GM06990 (cell line): ENCODE measurements around the gene TGM3.

ENCODE experiments used
- DNase-seq: peaks from one replicate; pipeline ENCODE4 v3.0.0-alpha.2; 2011; ENCODE audit not compliant: insufficient read length; ENCODE audit errors: extremely low read depth
- H3K27me3 ChIP-seq: replicated peaks from 2 replicates; pipeline ENCODE4 v1.6.0; 2011; ENCODE audit warnings: low read length; ENCODE audit not compliant: control insufficient read depth, insufficient read depth
- H3K36me3 ChIP-seq: 2 replicates; pipeline ENCODE4 v1.5.1; 2011; ENCODE audit warnings: low read length; ENCODE audit not compliant: control insufficient read depth, insufficient read depth
- H3K4me3 ChIP-seq: replicated peaks from 2 replicates; pipeline ENCODE4 v1.5.1; 2011; ENCODE audit warnings: low read depth, mild to moderate bottlenecking, control low read depth, low read length
- CTCF ChIP-seq: IDR thresholded peaks from 2 replicates; pipeline ENCODE4 v1.5.1; 2011; ENCODE audit warnings: low read length, control low read depth, mild to moderate bottlenecking, inconsistent platforms; ENCODE audit not compliant: insufficient read depth, poor library complexity, severe bottlenecking

Gene TGM3

GRCh38 chr20:2303673-2304072 is 7.9 kb downstream of the TGM3 start:
- no peak for DNase-seq

GRCh38 chr20:2304180-2304579 is 8.4 kb downstream of the TGM3 start:
- no peaks in the 10 kb centered on the region for H3K36me3 ChIP-seq
- no peak overlapping the region for H3K4me3 ChIP-seq
- DNase-seq = no peak
- TF ChIP-seq CTCF = no peak
- peaks cover 2% of the 10 kb centered on the region for H3K27me3 ChIP-seq

More at GRCh38 chr20:2303673-2304072, 7.9 kb downstream of the TGM3 start:
- TF ChIP-seq CTCF = no peak
- H3K27me3 ChIP-seq = peaks cover 2% of the 10 kb centered on the region
- H3K36me3 ChIP-seq = no peaks in the 10 kb centered on the region
- H3K4me3 ChIP-seq = no peak overlapping the region

- Histone ChIP-seq H3K27me3 (peaks cover 2% of the 10 kb centered on the region), H3K36me3 (no peaks in the 10 kb centered on the region), H3K4me3 (no peak overlapping the region)
- DNase-seq = no peak
- TF ChIP-seq CTCF = no peak
These were observed 9.2 kb downstream of the TGM3 start for GRCh38 chr20:2305029-2305428.

GRCh38 chr20:2305479-2305878 is 9.7 kb downstream of the TGM3 start:
- H3K27me3 ChIP-seq = peaks cover 2% of the 10 kb centered on the region
- no peaks in the 10 kb centered on the region for H3K36me3 ChIP-seq
- TF ChIP-seq CTCF = no peak
- no peak for DNase-seq
- H3K4me3 ChIP-seq = no peak overlapping the region

- no peak for TF ChIP-seq CTCF
- Histone ChIP-seq H3K4me3 (no peak overlapping the region), H3K36me3 (no peaks in the 10 kb centered on the region), H3K27me3 (peaks cover 2% of the 10 kb centered on the region)
- no peak for DNase-seq
These were observed 10.1 kb downstream of the TGM3 start for GRCh38 chr20:2305946-2306345.

GRCh38 chr20:2307136-2307535 is 11.3 kb downstream of the TGM3 start:
- H3K36me3 ChIP-seq = no peaks in the 10 kb centered on the region
- no peak for TF ChIP-seq CTCF
- no peak for DNase-seq
- H3K4me3 ChIP-seq = no peak overlapping the region
- peaks cover 2% of the 10 kb centered on the region for H3K27me3 ChIP-seq
